PC-3 (cell line): ENCODE results near the gene RGS10.

Experiments used
- CTCF ChIP-seq: fragments of 300-600 bp; sonication (generic); conservative IDR thresholded peaks from 2 replicates; pipeline ENCODE4 v1.5.1; 2017; ENCODE audit warnings: antibody characterized with exemption, low read depth, mild to moderate bottlenecking, low read length
- EZH2 ChIP-seq: fragments of 300-600 bp; sonication (generic); IDR thresholded peaks from one replicate; pipeline ENCODE4 v1.6.1; 2017; ENCODE audit warnings: antibody characterized with exemption, mild to moderate bottlenecking, low read length; ENCODE audit not compliant: unreplicated experiment

- TF ChIP-seq CTCF (no peak), EZH2 (no peak)
These were observed 86.1 kb downstream of the RGS10 start for GRCh38 chr10:119456435-119456810.
